GM19238 (cell line): Measurements from ENCODE around the gene TMEM247.
"Not testable (repeated sequence)": the region's sequence is repeated elsewhere in the genome, so short reads cannot be mapped to it uniquely, and the experiment has no call there.

Experiments used
- DNase-seq: peaks from one replicate; pipeline ENCODE4 v3.0.0; 2011; ENCODE audit warnings: low spot score; ENCODE audit not compliant: insufficient read length

TMEM247 gene

DNA sequence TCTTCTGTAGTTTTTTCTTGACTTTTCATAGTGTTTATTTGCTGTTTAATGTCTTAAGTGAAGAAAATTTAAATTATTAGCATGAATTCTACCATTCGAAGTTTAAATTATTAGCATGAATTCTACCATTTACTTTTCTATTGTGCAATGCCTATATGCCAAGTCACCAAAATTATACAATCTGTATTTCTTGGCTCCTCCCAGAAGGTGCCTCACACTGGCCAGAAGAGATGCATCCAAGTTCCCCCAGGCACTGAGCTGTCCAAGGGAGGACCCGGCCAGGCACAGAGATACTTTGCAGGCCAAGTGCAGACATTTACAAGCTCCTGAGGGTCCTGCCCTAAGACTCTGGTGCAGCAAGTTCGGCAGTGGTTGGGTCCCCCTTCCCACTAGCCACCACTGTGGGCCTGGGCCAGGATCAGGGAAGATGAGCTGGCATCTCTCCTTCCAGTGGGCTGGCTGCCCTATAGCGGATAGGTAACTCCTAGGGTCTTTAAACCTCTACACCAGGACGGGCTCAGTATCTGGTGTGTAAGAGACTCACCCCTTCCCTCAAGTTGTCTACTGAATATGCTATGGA, 31.3 kb downstream of the TMEM247 start:
- DNase-seq, result no peak

DNA sequence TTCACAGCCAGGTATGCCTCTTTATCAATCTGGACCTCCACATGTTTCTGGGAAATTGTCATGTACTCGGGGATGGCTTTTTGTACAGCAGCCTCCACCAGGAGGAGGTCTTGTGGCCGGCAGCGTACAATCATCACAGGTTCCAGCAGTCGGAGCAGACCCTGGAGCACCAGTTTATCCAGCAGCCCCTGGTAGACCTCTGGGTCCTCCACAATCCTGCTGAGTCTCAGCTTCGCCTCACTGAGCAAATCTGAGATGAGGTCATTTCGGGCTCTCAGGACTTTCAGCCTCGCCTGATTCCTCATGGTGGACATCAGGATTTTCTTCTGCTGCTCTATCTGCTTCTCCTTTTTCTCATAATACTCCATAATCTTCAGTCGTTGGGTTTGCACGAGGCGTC, 32.8 kb downstream of the TMEM247 start:
- no peak for DNase-seq

DNA sequence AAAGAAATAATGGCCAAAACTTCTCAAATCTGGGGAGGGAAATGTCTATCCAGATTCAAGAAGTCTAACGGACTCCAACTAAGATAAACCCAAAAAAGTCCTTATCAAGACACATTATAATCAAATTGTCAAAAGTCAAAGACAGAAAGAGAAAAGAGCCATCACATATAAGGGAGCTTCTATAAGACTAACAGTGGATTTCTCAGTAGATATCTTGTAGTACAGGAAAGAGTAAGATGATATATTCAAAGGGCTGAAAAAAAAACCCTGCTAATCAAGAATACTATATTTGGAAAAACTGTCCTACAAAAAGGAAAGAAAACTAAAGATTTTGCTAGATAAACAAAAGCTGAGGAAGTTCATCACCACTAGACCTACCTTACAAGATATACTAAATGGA, 35.4 kb downstream of the TMEM247 start:
- DNase-seq, result no peak

DNA sequence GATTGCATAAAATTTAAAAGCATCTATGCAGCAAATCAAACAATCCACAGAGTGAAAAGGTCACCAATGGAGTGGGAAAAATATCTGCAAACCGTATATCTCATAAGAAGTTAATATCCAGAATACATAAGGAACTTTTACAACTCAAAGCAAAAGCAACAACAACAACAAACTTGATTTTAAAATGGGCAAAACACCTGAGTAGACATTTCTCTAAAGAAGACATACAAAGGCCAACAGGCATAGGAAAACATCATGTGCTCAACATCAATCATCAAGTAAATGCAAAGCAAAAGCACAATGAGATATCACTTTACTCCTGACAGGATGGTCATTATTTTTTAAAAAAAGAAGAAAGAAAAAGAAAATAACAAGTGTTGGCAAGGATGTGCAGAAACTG, 38.1 kb downstream of the TMEM247 start:
- DNase-seq, result no peak

DNA sequence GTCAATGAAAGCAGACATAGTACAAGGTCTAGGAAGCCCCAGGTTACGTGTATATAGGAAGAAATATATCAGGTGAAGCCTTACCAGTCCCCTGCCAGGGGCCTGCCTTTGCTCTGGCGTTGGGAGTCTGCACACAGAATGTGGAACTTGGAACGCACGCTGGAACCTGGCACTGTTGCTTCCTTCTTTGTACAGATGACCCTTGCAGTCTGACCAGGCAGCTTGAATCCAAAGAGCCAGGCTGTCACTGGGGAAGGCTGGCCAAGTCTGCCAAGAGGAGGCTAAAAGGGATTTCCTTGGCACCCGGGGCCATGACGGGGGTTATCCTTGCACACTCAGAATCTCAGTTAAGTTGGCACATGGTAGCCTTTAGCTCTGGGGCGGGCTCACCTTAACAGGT, 39.5 kb downstream of the TMEM247 start:
- DNase-seq, result no peak

DNA sequence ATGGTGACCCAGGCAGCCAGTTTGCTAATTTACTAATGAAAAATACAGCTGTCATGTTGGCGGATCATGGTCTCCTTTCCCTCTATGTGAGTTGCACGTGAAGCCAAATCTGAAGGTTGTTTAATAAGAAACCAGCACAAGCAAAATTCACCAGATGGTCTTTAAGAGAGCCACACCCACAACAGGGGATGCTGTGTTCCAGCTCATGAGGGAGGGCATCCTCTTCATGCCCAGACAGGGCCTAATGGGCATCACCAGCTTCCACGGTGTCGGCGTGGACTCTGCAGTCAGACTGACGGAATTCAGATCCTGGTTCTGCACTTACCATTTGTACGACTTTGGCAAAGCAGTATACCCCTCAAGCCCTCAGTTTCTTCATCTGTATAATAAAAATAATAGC, 39.9 kb downstream of the TMEM247 start:
- DNase-seq, result no peak

DNA sequence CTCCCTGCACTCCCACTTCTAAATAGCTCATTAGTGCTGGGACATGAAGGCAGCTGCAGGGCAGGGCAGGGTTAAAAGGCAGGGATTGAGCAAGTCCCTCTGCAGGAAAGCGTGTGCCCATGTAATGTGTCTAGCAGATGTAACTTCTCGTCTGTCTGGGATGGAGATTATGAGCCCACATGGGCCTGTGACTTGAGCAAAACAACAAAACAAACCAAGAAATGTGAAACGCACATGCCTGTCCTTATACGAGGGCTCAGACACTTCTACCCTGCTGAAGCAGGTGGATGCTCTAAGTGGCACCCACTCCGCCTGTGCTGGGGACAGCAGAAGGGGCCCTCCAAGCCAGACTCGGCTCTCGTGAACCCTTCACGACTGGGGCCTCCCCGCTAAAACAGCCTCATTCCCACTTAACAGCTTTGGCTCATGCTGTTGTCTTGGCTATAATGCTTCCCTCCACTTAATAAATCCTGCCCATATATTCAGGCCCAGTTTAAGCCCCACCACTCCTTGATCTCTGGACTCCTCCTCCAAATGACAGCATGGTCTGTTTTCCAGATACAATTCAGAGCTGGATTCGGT, 40.9 kb downstream of the TMEM247 start:
- DNase-seq, result no peak

DNA sequence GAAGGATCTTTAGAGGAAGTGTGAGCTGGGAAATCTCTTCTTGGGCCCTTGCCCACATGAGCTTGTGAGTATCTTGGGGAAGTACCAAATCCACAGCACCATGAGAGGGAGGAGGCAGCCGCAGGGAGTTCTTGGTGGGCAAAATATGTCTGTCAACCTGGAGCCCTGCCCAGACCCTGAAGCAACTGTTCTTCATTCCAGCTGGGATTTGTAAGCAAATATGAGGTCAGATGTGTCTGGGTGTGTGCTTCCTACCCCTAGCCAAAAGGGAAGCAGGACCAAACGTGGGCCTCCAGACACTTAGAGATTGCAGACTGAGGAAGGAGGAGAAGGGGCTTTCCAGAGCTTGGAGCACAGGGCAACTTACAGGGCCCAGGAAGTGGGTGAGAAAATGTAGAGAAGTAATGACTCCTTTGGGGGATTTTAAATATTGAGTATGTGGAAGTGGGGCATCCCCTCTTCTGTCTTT, 41.9 kb downstream of the TMEM247 start:
- no peak for DNase-seq

DNA sequence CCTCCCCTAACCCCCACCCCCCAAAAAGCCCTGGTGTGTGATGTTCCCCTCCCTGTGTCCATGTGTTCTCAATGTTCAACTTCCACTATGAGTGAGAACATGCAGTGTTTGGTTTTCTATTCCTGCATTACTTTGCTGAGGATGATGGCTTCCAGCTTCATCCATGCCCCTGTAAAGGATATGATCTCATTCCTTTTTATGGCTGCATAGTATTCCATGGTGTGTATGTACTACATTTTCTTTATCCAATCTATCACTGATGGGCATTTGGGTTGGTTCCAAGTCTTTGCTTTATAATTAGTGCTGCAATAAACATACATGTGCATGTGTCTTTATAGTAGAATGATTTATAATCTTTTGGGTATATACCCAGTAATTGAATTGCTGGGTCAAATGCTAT, 43.0 kb downstream of the TMEM247 start:
- not testable (repeated sequence) for DNase-seq

DNA sequence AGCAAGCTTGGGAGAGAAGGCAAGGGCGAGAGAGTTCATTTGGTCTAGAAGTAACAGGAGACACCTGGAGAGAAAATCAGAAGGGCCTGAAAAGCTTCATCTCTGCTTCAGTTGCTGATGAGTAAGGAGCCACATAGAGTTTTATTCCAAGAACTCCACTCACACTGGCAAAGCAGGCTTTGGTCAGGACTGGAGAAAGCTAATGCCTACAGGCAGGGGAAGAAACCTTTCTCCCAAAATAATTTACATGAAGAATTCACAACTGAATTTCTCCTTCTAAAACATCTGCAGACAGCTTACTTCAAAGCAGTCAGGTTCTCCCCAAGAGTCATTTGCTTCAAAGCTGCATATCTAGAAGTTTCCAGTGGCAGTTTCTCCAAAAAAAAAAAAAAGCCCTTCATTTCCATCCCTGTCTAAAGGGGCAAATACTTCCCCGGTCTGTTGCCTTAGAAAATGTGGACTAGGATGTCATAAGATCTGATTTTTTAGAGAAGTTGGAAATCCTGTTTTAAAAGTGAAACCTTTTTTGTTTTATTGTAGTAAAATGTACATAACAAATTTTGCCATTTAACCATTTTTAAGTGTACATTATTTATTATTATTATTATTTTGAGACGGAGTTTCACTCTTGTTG, 46.3 kb downstream of the TMEM247 start:
- no peak for DNase-seq

DNA sequence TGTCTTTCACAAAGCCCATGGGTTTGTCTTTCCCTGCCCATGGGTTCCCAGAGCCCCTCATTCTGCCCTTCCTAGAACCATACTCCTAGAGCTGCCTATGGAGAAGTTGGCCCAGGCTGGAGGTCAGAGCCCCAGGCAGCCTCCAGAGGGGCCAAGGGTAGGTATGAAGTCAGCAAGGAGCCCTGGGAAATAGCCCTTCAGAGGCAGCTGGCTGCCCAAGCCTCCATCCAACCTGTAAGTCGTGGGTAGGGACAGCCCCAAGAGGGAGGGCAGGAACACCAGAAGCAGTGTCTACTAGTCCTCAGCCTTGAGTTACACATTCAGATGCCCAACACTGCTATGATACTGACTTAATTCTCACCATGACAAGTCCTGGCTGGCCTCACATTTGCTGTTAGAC, 49.5 kb downstream of the TMEM247 start:
- no peak for DNase-seq

DNA sequence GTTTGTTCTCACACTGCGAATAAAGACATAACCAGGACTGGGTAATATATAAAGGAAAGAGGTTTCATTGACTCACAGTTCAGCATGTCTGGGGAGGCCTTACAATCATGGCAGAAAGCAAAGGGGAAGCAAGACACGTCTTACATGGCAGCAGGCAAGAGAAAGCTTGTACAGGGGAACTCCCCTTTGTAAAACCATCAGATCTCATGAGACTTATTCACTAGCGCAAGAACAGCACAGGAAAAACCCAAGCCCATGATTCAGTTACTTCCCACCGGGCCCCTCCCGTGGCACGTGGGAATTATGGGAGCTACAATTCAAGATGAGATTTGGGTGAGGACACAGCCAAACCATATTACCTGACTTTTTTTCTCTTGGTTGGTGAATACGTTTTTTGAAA, 51.3 kb downstream of the TMEM247 start:
- no peak for DNase-seq

DNA sequence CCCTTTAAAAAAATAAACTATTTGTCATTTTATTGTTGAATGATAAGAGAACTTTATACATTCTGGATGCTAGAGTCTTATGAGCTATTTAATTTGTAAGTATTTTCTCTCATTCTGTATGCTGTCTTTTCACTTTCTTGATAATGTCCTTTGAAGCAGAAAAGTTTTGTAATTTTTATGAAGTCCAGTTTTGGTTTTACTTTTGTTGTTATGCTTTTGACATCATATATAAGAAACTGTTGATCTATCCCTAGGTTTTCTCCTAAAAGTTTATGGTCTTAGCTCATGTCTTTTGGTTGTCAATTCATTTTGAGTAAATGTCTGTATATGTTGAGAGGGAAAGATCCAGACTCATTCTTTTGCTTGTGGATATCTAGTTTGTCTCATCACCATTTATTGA, 52.5 kb downstream of the TMEM247 start:
- DNase-seq, result no peak
